HepG2 (cell line): Measurements from ENCODE around the gene LDB2.

ENCODE experiments used
- GABPA ChIP-seq, 2 experiments: IDR thresholded peaks; 2 replicates each; pipeline ENCODE4 v1.6.1; 2011 to 2016; ENCODE audit warnings: low read depth in 2 of 2, low read length in 1 of 2, missing biosample characterization in 1 of 2, missing genetic modification characterization in 1 of 2
- RBFOX2 ChIP-seq: fragments of 200-400 bp; formaldehyde crosslinking; IDR thresholded peaks from 2 replicates; pipeline ENCODE4 v1.6.1; 2017; ENCODE audit warnings: low read depth, mild to moderate bottlenecking, low read length

DNA sequence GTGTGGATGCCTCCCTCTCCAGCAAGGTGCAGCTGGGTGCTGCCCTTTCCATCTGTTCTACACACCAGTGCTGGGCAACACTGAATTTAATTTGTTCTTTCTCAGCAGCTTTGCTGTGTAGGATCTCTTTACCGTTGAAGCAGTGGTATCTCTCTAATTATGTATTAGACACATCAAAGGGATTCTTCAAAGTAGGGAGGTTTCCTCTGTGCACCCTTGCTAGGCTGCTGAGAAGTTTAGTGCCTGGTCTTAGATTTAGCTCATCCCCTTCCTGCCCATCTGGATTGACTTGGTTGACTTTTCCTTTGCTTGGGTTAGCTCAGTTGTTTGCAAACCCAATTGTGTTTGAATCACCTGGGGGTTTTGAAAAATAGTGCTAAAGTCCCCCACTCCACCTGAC lies 27.8 kb upstream of the LDB2 start:
- TF ChIP-seq GABPA (IDR thresholded peaks at IDR 0.05; ENCODE audit: low read depth, low read length), result no peak
- no peak for TF ChIP-seq GABPA (CRISPR knock-in tag; IDR thresholded peaks at IDR 0.05; ENCODE audit: low read depth)
- TF ChIP-seq RBFOX2, result no peak
